Transverse colon (tissue), 4 donors: ENCODE data around the gene ITGA6.

Experiments
- CTCF ChIP-seq, 5 experiments: fragments of 200-600 bp in 3 of 5; fragments of 450-650 bp in 2 of 5; sonication (generic) in 3 of 5; IDR thresholded peaks; 1 replicate in 2 of 5; 2 replicates in 3 of 5; pipeline ENCODE4 v1.5.1; 2016 to 2017; ENCODE audit warnings: antibody characterized with exemption in 5 of 5, inconsistent platforms in 3 of 5, mild to moderate bottlenecking in 2 of 5, moderate library complexity in 1 of 5
- EP300 ChIP-seq: sonication (generic); formaldehyde crosslinking; IDR thresholded peaks from one replicate; pipeline ENCODE4 v1.6.1; 2017; ENCODE audit warnings: antibody characterized with exemption, low read depth
- POLR2A ChIP-seq: fragments of 450-650 bp; IDR thresholded peaks from one replicate; pipeline ENCODE4 v1.6.1; 2016; ENCODE audit warnings: antibody characterized with exemption, mild to moderate bottlenecking, moderate library complexity
- POLR2AphosphoS5 ChIP-seq, 3 donors: sonication (generic); formaldehyde crosslinking; IDR thresholded peaks; one replicate each; pipeline ENCODE4 v1.6.1; 2016; ENCODE audit warnings: antibody characterized with exemption in 3 of 3

DNA sequence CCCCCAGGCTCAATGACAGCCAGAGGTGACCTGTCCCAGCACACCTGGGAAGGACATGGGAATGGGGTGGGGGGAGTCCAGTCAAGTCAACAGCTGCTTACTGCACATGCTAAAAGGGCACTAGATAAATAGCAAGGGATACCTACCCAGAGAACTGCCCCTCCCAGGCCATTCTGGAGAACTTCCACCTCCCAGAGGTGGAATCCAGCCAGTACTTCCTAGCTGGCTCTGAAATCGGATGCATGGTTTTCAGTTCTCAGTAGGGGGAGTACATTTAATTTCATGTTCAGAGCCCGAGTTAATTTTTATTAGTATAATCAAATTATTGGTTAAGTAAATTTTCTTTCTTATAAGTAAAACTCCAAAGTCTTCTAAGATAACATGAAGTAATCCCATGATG, 28.9 kb upstream of the ITGA6 start:
- TF ChIP-seq CTCF (IDR thresholded peaks at IDR 0.05) (peak in 2 of 5 experiments; percentile 18 to 21), POLR2AphosphoS5 (IDR thresholded peaks at IDR 0.05) (no peak), POLR2A (no peak), EP300 (no peak)
